ENCODE results near the gene ZFYVE9.
"Not testable (repeated sequence)": the region's sequence is repeated elsewhere in the genome, so short reads cannot be mapped to it uniquely, and the experiment has no call there.

Gene ZFYVE9

DNA sequence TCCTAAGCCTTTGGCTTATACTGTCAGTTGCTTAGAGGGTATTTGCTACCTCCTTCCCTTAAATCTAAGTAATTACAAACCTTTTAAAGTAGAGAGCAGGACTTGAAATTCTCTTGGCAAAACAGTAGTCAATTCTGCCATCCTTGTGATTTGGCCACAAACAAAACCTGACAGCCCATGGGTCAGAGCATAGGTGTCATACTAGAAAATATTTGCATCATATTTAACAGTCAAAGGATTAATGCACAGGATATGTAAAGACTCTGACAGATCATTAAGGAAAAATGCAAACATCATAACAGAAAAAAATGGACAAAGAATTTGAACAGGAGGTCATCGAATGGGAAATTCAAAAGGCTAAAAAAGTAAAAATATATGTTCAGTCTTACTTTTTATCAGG, 50.5 kb downstream of the ZFYVE9 start:
- DNase-seq = no peak

DNA sequence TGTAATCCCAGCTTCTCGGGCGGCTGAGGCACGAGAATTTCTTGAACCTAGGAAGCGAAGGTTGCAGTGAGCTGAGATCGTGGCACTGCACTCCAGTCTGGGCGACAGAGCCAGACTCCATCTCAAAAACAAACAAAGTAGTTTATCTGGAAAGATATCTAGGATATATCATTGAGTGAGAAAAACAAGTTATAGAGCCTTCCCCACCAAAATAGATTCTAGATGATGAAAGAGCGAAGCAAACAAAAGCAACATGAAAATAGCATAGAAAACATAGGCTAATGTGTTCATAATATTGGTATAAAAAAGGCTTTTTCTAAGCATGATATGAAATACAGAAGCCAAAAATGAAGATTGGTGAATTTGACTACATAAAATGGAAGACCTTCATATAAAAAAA, 52.1 kb downstream of the ZFYVE9 start:
- no peak for DNase-seq

DNA sequence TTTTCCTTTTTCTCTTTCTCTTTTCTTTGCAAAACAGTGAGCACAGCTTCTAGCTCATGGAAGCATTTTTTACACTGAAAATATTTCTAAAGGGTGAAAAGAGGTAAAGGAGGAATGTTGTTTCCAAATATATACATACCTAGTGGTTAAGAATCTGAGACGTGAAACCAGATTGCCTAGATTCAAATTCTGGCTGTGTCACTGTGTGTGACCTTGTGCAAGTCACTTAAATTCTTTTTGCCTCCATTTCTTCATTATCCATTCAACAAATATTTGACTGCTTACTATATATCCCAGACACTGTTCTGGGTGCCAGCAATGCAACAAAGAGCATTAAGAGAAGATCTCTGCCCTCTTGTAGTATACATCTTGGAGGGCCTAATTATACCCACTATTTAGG, 53.3 kb downstream of the ZFYVE9 start:
- no peak for DNase-seq

DNA sequence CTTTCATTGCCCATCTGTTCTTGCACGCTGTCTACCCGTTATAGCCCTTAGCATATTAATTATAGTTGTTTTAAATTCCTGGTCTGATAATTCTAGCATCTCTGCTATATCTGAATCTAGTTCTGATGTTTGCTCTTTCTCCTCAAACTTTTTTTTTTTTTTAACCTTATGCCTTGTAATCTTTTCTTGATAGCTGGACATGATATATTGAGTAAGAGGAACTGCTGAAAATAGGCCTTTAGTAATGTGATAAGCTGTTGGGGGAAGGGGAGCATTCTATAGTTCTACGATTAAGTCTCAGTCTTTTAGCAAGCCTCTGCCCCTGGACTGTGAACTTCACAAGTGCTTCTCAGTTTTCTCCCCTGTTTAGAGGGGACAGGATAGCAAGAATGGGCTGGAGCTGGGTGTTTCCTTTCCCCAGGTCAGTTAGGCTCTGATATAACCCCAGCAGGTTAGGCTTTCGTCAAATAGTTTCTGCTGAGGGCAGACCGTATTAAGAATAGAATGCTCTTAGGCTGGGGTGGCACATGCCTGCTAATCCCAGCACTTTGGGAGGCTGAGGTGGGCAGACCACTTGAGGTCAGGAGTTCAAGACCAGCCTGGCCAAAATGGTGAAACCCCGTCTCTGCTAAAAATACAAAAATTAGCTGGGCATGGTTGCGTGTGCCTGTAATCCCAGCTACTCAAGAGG, 62.2 kb downstream of the ZFYVE9 start:
- peak; percentile 65 for DNase-seq

- DNase-seq = no peak
Observed at GRCh38 chr1:52204696-52205095, 62.8 kb downstream of the ZFYVE9 start.

- not testable (repeated sequence) for DNase-seq
Observed at GRCh38 chr1:52206686-52207085, 64.8 kb downstream of the ZFYVE9 start.

GRCh38 chr1:52209429-52209828, 67.5 kb downstream of the ZFYVE9 start:
- DNase-seq = no peak

DNA sequence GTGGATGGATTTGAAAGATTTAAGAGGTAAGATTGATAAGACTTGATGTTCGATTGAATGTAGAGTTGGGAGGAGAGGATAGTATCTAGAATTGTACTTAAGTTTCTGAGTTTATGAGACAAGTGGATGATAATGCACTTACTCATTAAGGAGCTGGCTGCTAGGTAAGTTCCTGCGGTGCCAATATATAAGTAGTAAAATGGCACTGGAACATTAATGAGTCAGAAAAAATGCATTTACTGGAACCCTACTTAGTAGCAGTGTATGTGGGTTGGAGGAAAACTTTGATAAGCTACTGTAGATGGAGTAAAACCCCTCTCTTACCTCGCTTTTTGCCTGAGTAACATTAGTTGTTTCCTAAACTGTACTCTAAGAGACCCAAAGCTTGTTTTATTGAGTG, 68.2 kb downstream of the ZFYVE9 start:
- no peak for DNase-seq

DNA sequence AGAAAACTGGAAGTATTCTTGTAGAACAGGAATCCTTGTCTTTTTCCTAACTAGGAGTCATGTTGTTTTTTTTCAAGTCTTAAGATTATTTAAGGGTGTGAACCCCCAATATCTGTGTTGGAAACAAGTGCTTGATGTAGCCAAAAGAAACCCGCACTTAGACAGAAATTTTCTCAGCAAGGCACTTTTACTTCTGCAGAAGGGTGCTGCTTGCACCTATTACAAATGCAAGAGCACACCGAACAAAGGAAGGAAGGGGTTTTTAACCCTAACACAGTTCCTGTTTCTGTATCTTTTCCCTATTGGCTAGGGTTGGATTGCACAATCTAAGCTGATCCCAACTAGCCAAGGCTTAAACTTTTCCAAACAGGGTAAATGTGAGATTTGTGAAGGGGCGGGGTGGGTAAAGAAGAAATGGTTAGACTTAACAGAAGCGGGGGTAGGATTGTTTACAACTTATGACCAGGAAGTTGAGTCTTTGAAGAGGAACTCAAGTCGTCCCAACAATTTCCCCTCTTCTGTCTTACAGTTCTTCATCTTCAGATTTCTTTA, 75.1 kb downstream of the ZFYVE9 start:
- peak; percentile 33 for DNase-seq

- no peak for DNase-seq
Observed at GRCh38 chr1:52225174-52225573, 83.3 kb downstream of the ZFYVE9 start.

GRCh38 chr1:52229494-52229893, 87.6 kb downstream of the ZFYVE9 start:
- DNase-seq = no peak

GRCh38 chr1:52233463-52233862, 91.6 kb downstream of the ZFYVE9 start:
- no peak for DNase-seq

- no peak for DNase-seq
Observed at GRCh38 chr1:52234014-52234413, 92.1 kb downstream of the ZFYVE9 start.

GRCh38 chr1:52234708-52235107, 92.8 kb downstream of the ZFYVE9 start:
- DNase-seq = no peak

DNA sequence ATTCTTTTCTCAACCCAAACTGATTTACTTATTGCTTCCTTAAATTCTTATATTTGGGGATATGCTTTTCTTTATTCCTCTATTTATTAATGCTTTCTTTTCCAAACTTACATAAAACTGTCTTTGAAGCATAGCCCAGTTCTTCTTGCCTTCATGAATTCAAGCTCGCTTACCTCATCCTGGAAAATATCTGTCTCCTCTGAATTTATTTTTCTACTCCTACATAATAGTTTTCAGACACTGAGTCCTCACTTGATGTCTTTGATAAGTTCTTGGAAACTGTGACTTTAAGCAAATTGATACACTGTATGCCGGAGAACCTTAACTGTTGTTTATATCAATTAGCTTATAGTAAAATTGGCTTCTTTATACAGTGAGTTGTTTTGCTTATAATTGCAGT, 93.8 kb downstream of the ZFYVE9 start:
- DNase-seq = no peak

- peak; percentile 81 for DNase-seq
Observed at GRCh38 chr1:52237430-52237829, 95.5 kb downstream of the ZFYVE9 start.

GRCh38 chr1:52238474-52238873, 96.6 kb downstream of the ZFYVE9 start:
- no peak for DNase-seq

DNA sequence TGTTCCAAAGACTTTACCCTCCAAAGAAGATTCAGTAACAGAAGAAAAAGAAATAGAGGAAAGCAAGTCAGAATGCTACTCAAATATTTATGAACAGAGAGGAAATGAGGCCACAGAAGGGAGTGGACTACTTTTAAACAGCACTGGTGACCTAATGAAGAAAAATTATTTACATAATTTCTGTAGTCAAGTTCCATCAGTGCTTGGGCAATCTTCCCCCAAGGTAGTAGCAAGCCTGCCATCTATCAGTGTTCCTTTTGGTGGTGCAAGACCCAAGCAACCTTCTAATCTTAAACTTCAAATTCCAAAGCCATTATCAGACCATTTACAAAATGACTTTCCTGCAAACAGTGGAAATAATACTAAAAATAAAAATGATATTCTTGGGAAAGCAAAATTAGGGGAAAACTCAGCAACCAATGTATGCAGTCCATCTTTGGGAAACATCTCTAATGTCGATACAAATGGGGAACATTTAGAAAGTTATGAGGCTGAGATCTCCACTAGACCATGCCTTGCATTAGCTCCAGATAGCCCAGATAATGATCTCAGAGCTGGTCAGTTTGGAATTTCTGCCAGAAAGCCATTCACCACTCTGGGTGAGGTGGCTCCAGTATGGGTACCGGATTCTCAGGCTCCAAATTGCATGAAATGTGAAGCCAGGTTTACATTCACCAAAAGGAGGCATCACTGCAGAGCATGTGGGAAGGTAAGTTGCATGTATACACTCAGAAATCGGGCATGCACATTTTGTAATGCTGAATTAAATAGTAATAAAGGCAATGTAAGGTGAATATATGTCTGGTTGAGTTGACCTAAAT, 97.2 kb downstream of the ZFYVE9 start:
- no peak for DNase-seq

- DNase-seq = peak; percentile 86
Observed at GRCh38 chr1:52239708-52240001, 97.8 kb downstream of the ZFYVE9 start.

- peak; percentile 83 for DNase-seq
Observed at GRCh38 chr1:52240592-52241210, 98.8 kb downstream of the ZFYVE9 start.

- no peak for DNase-seq
Observed at GRCh38 chr1:52243221-52243987, 101.5 kb downstream of the ZFYVE9 start.

GRCh38 chr1:52249831-52250230, 107.9 kb downstream of the ZFYVE9 start:
- DNase-seq = no peak

DNA sequence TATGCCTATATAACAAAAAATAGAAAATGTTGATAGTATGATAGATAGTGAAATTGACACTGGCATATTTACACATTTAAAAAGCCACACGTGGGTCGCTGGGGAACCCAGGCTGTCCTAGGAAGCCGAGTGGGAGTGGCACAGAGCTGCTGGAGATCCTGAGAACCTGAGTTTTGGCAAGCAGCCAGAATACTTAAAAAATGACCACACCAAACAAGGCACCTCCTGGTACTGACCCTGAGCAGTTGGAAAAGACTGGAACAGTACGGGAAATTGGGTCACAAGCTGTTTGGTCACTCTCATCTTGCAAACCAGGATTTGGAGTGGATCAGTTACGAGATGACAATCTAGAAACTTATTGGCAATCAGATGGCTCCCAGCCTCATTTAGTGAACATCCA, 111.5 kb downstream of the ZFYVE9 start:
- no peak for DNase-seq
